Tibial nerve (tissue), 4 donors: ENCODE data around the gene SLC9A9.

Experiments used
- CTCF ChIP-seq, 5 experiments: fragments of 200-600 bp in 3 of 5; fragments of 450-650 bp in 2 of 5; sonication (generic) in 3 of 5; IDR thresholded peaks; one replicate each; pipeline ENCODE4 v1.5.1; 2016 to 2019; ENCODE audit warnings: antibody characterized with exemption in 5 of 5, mild to moderate bottlenecking in 3 of 5, moderate library complexity in 2 of 5
- EP300 ChIP-seq, 2 donors: sonication (generic); formaldehyde crosslinking; IDR thresholded peaks; one replicate each; pipeline ENCODE4 v1.6.1; 2017; ENCODE audit warnings: antibody characterized with exemption in 2 of 2, mild to moderate bottlenecking in 1 of 2
- POLR2A ChIP-seq, 2 donors: fragments of 450-650 bp; IDR thresholded peaks; one replicate each; pipeline ENCODE4 v1.6.1; 2017; ENCODE audit warnings: antibody characterized with exemption in 2 of 2, mild to moderate bottlenecking in 2 of 2, moderate library complexity in 2 of 2

DNA sequence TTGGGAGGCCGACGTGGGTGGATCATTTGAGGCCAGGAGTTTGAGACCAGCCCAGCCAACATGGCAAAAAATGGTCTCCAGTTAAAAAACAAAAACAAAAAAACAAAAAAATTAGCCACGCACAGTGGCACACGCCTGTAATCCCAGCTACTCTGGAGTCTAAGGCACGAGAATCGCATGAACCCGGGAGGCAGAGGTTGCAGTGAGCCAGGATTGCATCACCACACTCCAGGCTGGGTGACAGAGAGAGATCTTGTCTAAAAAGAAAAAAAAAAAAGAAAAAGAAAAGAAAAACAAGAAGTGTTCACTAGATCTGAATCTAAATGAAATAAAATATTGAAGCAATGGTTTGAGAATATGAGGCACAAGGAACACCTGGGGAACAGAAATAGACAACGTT lies 36.7 kb downstream of the SLC9A9 start:
- TF ChIP-seq POLR2A (IDR thresholded peaks at IDR 0.05) (no peak), CTCF (IDR thresholded peaks at IDR 0.05) (no peak), EP300 (IDR thresholded peaks at IDR 0.05) (no peak)
